ENCODE data around the gene ZFP14.
"Not testable (repeated sequence)": the region's sequence is repeated elsewhere in the genome, so short reads cannot be mapped to it uniquely, and the experiment has no call there.

The ZFP14 gene

GRCh38 chr19:36330216-36330615 lies 48.8 kb downstream of the ZFP14 start:
- no peak for DNase-seq

GRCh38 chr19:36329534-36329933 lies 49.5 kb downstream of the ZFP14 start:
- DNase-seq, result not testable (repeated sequence)

DNA sequence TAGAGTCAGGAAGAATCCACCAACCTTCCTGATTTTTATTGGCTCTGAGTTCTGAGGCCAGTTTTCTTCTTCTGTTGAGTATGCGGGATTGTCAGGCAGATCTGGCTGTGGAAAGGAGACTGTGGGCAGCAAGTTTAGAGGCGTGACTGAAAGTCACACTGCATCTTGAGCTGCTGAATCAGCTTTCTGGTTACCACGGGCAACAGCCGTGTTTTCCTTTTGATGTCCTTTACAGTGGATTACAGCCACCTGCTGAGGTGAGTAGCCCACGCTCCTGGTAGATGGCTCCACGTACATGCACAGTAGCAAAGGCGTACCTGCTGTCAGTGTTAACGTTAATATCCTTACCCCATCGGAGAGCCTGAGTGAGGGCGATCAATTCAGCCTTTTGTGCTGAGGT lies 52.4 kb downstream of the ZFP14 start:
- not testable (repeated sequence) for DNase-seq

- DNase-seq, result not testable (repeated sequence)
Observed at GRCh38 chr19:36315164-36315563, 63.8 kb downstream of the ZFP14 start.

- not testable (repeated sequence) for DNase-seq
Observed at GRCh38 chr19:36314053-36314452, 64.9 kb downstream of the ZFP14 start.

DNA sequence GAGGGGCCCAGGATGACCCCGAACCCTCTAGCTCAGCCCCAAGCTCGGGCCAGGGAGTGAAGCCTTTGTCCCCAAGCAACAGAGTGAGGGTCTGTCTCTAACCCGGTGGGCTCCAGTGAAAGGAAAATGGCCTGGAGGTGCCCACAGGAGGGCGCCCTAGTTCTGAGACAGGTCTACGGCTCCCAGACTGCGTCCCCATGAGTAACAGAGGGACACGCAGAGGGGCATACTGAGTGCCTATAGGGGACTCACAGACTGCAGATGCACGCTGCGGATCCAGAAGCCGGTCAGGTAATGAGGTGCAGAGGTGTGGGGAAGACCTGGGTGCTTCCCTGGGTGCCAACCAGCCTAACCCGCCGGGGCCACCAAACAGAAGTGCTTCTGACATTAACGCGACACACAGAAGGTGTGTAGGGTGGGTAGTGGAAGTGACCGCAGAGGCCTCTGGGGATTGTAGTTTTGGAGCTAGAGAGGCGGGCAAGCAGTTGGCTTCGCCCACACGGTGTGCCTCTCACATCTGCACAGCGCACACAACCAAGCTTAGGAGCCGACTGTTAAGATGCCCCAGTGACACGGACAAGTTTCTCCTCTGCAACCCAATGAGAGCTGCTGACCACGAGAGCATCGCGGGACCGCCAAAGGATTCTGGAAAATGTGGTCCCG lies 67.8 kb downstream of the ZFP14 start:
- DNase-seq, result not testable (repeated sequence)

- DNase-seq, result not testable (repeated sequence)
Observed at GRCh38 chr19:36310416-36310990, 68.5 kb downstream of the ZFP14 start.

DNA sequence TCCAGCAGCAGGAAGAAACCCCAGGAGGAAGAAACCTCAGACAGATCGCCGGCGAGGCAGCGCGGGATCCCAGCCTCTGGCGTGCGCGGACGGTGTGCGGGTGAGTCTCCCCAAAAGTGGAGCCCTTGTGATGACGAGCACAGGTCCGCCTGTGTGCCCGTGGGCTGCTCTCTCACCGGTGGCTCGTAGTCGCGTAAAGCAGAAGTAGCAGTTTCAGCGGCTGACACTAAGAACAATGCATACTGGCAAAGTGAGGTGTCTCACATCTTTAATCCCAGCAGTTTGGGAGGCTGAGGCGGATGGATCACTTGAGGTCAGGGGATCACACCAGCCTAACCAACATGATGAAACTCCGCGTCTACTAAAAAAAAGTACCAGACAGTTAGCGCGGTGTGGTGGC lies 69.2 kb downstream of the ZFP14 start:
- DNase-seq, result not testable (repeated sequence)

DNA sequence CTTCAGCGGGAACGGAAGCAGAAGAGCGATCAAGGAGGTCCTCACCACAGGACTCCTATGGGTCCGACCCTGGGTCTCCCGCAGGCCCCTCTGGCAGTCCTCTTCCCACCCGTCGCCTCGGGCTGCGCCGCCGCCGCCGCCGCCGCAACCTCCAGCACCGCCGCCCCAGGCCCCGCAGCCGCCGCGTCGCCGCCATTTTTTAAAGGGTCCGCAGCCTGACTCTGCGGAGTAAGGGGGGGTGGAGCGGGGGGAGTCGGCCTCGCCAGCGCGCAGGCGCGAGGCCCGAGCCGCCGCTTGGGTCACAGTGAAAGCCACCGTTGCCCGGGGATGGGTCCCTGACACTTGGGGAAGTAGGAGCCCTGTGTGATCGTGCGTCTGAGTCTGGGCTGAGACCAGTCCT lies 69.7 kb downstream of the ZFP14 start:
- DNase-seq, result not testable (repeated sequence)

- not testable (repeated sequence) for DNase-seq
Observed at GRCh38 chr19:36292317-36292716, 86.7 kb downstream of the ZFP14 start.

Data from C1 segment of cervical spinal cord (tissue), 14 donors.